COR-L47 (cell line): Measurements from ENCODE around the gene FAM83G.

Experiments used
- DNase-seq: peaks from one replicate; lab custom pipeline; 2025; lab: John Stamatoyannopoulos, UW

The FAM83G gene

DNA sequence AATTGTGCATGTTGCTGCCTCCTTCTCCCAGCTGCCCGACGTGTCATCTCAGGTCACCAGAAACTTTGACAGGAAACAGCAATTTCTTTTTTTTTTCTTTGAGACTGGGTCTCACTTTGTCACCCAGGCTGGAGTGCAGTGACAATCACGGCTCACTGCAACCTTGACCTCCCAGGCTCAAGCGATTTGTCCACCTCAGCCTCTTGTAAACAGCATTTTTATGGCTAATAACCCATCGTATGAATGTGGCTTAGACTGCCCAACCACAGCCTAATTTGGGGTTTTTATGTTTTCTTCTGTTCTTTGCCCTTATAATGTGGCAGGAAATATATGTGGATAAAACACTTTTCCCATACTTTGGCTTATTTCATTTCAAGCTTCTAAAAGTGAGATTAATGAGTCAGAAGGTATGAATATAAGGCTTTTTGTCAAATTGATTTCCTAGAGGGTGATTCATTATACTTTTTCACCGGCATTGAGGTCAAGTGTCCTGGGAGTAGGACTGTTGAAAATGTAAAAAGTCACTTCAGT is 83.6 kb downstream of the FAM83G start:
- DNase-seq, result no peak

DNA sequence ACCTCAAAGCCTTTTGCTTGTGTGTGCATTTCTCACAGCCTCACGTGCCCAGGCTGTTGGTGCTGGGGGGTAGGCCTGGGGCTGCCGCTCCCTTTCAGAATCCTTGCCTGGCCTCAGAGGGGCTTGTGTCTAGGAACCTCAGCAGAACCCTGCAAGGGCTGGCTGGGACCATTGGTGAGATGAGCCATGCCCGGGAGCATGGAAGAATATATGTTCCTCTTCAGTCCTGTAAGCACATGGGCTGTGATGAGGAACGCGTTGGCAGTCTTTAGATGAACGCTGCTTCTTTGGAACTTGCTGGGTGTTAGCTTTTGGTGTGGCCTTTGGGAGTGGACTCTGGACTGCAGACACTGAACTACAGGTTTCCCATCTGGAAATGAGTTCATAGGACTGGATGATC is 84.6 kb downstream of the FAM83G start:
- no peak for DNase-seq
